ENCODE data around the gene GMDS. TPM values are rescaled to one million over a fixed set of nuclear protein-coding genes. Genes with fewer than 3 reads are reported as not detected.

The GMDS gene
- total RNA-seq, 2 experiments from 2014 or later = 13.9 to 16.4 TPM

GRCh38 chr6:2155206-2155605 lies 90.2 kb downstream of the GMDS start:
- no peak overlapping the region for H3K4me3 Mint-ChIP-seq
- H3K27me3 Mint-ChIP-seq = no peaks in the 10 kb centered on the region
- H3K27ac Mint-ChIP-seq = no peak overlapping the region
- Histone ChIP-seq H3K36me3 (ENCODE audit: insufficient read depth, low read length) (no peaks in the 10 kb centered on the region), H3K9me3 (ENCODE audit: control insufficient read depth in 1 of 2, insufficient read depth in 1 of 2, low read length in 2 of 2) (no peaks in the 10 kb centered on the region), H3K27me3 (ENCODE audit: control insufficient read depth in 1 of 2, insufficient read depth in 2 of 2, low read length in 2 of 2) (no peaks in the 10 kb centered on the region), H3K27ac (ENCODE audit: low read depth in 1 of 2, low read length in 2 of 2) (no peak overlapping the region), H3K4me3 (ENCODE audit: low read length) (no peak overlapping the region), H3K4me1 (ENCODE audit: insufficient read depth, low read length) (no peaks in the 10 kb centered on the region)
- intact Hi-C loops (cut with DNase I, micrococcal nuclease) = no loop called here
- H3K36me3 Mint-ChIP-seq (ENCODE audit: low read depth) = no peaks in the 10 kb centered on the region
- H3K4me1 Mint-ChIP-seq (ENCODE audit: low read depth) = peaks cover 24% of the 10 kb centered on the region
- no peaks in the 10 kb centered on the region for H3K9me3 Mint-ChIP-seq
- DNase-seq = no peak
- no peak for ATAC-seq (ENCODE audit: poor library complexity)
- TF ChIP-seq CTCF (IDR thresholded peaks at IDR 0.05) = no peak
- POLR2A ChIA-PET = no interaction called here
- CTCF ChIA-PET = no interaction called here

DNA sequence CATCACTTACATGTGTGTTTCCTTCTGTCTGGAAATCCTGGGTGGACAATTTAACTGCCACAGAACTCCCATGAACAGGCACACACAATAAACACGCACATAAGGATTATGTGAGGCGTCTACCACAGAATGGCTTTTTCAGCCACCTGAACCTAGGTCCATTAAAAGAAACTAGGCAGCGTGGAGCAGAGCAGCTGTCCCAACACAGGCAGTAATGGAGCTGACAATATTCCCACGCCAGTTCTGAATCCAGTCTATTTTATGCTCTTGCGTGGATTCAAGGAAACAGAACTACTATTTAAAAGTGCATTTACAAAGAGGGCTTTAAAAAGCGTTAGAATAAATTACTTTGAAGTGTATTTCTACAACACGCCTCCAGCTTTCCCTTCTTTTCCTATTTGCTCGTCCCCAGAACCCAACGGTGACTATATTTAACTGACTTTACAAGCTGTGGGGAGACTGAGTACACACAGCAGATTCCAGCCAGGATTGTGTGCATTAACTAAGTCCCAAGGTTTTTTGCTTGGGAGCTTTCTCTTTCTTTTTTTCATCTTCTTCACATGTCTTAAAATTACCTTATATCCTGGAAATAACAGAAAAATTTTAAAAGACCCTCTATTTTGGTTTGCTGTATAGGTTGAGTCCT lies 95.9 kb downstream of the GMDS start:
- Mint-ChIP-seq H3K27me3 (no peaks in the 10 kb centered on the region), H3K36me3 (ENCODE audit: low read depth) (no peaks in the 10 kb centered on the region), H3K4me1 (ENCODE audit: low read depth) (no peaks in the 10 kb centered on the region), H3K9me3 (no peaks in the 10 kb centered on the region), H3K4me3 (no peak overlapping the region), H3K27ac (no peak overlapping the region)
- H3K27me3 ChIP-seq (ENCODE audit: control insufficient read depth in 1 of 2, insufficient read depth in 2 of 2, low read length in 2 of 2) = no peaks in the 10 kb centered on the region
- no peaks in the 10 kb centered on the region for H3K4me1 ChIP-seq (ENCODE audit: insufficient read depth, low read length)
- TF ChIP-seq CTCF (IDR thresholded peaks at IDR 0.05) = no peak
- DNase-seq (no peak), ATAC-seq (ENCODE audit: poor library complexity) (no peak)
- POLR2A ChIA-PET = no interaction called here
- H3K36me3 ChIP-seq (ENCODE audit: insufficient read depth, low read length) = no peaks in the 10 kb centered on the region
- no peaks in the 10 kb centered on the region for H3K9me3 ChIP-seq (ENCODE audit: control insufficient read depth in 1 of 2, insufficient read depth in 1 of 2, low read length in 2 of 2)
- H3K4me3 ChIP-seq (ENCODE audit: low read length) = no peak overlapping the region
- no peak overlapping the region for H3K27ac ChIP-seq (ENCODE audit: low read depth in 1 of 2, low read length in 2 of 2)
- CTCF ChIA-PET = no interaction called here
- intact Hi-C loops (cut with DNase I, micrococcal nuclease) = no loop called here

DNA sequence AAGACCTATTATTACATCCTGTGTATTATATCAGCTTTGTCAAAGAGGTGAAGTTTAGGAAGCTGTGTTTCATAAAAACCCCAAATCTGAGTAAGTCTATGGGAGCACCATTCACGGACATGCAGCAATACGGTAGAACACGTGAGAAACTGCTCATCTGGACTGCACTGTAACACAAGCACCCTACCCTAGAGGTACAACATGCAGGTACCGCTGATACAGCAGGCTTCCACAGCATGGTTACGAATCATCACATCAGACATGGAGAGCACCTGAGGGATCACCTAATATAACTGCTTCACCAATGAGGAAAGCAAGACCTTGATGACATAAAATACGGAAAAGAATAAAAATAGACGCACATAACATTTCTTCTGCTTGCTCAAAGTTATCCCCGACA lies 96.7 kb downstream of the GMDS start:
- Histone ChIP-seq H3K4me1 (ENCODE audit: insufficient read depth, low read length) (no peaks in the 10 kb centered on the region), H3K4me3 (ENCODE audit: low read length) (no peak overlapping the region), H3K27ac (ENCODE audit: low read depth in 1 of 2, low read length in 2 of 2) (no peak overlapping the region), H3K36me3 (ENCODE audit: insufficient read depth, low read length) (no peaks in the 10 kb centered on the region), H3K27me3 (ENCODE audit: control insufficient read depth in 1 of 2, insufficient read depth in 2 of 2, low read length in 2 of 2) (no peaks in the 10 kb centered on the region), H3K9me3 (ENCODE audit: control insufficient read depth in 1 of 2, insufficient read depth in 1 of 2, low read length in 2 of 2) (no peaks in the 10 kb centered on the region)
- no peak overlapping the region for H3K4me3 Mint-ChIP-seq
- ATAC-seq (ENCODE audit: poor library complexity) (no peak), DNase-seq (no peak)
- H3K36me3 Mint-ChIP-seq (ENCODE audit: low read depth) = no peaks in the 10 kb centered on the region
- TF ChIP-seq CTCF (IDR thresholded peaks at IDR 0.05) = no peak
- CTCF ChIA-PET = no interaction called here
- H3K27ac Mint-ChIP-seq = no peak overlapping the region
- no peaks in the 10 kb centered on the region for H3K9me3 Mint-ChIP-seq
- intact Hi-C loops (cut with DNase I, micrococcal nuclease) = no loop called here
- no peaks in the 10 kb centered on the region for H3K27me3 Mint-ChIP-seq
- POLR2A ChIA-PET = no interaction called here
- no peaks in the 10 kb centered on the region for H3K4me1 Mint-ChIP-seq (ENCODE audit: low read depth)

Measured in CD4-positive, alpha-beta T cell (primary cell).